Skeletal muscle tissue (tissue), 4 donors: ENCODE data around the gene SPEG. TPM values are rescaled to one million over a fixed set of nuclear protein-coding genes. Genes with fewer than 3 reads are reported as not detected.

Experiments used
- H3K27ac ChIP-seq: one replicate; pipeline ENCODE4 v1.7.0; 2013; ENCODE audit warnings: mild to moderate bottlenecking, low read depth, low read length, inconsistent platforms
- H3K27me3 ChIP-seq, 3 donors: one replicate each; pipeline ENCODE4 v1.7.0; 2013; ENCODE audit warnings: low read length in 3 of 3; ENCODE audit not compliant: control insufficient read depth in 3 of 3, insufficient read depth in 3 of 3
- H3K36me3 ChIP-seq, 3 donors: one replicate each; pipeline ENCODE4 v1.7.0; 2013; ENCODE audit warnings: low read length in 3 of 3; ENCODE audit not compliant: control insufficient read depth in 3 of 3, insufficient read depth in 3 of 3
- H3K4me1 ChIP-seq, 3 donors: one replicate each; pipeline ENCODE4 v1.7.0; 2013; ENCODE audit warnings: low read length in 3 of 3, mild to moderate bottlenecking in 3 of 3; ENCODE audit not compliant: control insufficient read depth in 3 of 3, insufficient read depth in 3 of 3
- H3K4me3 ChIP-seq, 3 donors: one replicate each; pipeline ENCODE4 v1.7.0; 2013; ENCODE audit warnings: low read length in 3 of 3
- H3K9ac ChIP-seq, 3 donors: one replicate each; pipeline ENCODE4 v1.7.0; 2013; ENCODE audit warnings: low read length in 3 of 3, mild to moderate bottlenecking in 3 of 3, moderate library complexity in 2 of 3, low read depth in 1 of 3
- H3K9me3 ChIP-seq, 3 donors: one replicate each; pipeline ENCODE4 v1.7.0; 2013; ENCODE audit warnings: low read length in 3 of 3; ENCODE audit not compliant: control insufficient read depth in 3 of 3
- total RNA-seq: library from RNA; depleted of rRNA; stranded (reverse); fragments of >200 nt; gene quantifications from one replicate; pipeline ENCODE4 v1.2.3, GENCODE V29; 2014
- donor health status: Osteomylitis.

The SPEG gene
- total RNA-seq, 1 donor from 2014 or later = 95.5 TPM

DNA sequence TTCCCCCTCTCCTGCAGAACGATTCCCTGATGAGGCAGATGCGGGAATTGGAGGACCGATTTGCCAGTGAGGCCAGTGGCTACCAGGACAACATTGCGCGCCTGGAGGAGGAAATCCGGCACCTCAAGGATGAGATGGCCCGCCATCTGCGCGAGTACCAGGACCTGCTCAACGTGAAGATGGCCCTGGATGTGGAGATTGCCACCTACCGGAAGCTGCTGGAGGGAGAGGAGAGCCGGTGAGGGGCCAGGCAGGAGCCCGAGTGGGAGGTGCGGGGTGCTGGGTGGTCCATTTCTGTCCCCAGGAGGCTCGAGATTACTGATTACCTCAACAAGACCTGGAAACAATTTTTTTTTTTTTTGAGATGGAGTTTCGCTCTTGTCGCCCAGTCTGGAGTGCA is 13.3 kb upstream of the SPEG start:
- H3K27me3 ChIP-seq = peaks cover 0 to 8% (median 0%) of the 10 kb centered on the region in 3 donors
- H3K4me3 ChIP-seq = peak overlapping the region; percentile 81 to 93 (median 90)
- H3K9me3 ChIP-seq = no peaks in the 10 kb centered on the region
- peaks cover 30 to 79% (median 66%) of the 10 kb centered on the region in 3 donors for H3K4me1 ChIP-seq
- H3K36me3 ChIP-seq = peaks cover 46 to 69% (median 61%) of the 10 kb centered on the region in 3 donors
- peak overlapping the region; percentile 66 to 99 (median 98) for H3K9ac ChIP-seq
- peak overlapping the region; percentile 99 for H3K27ac ChIP-seq

DNA sequence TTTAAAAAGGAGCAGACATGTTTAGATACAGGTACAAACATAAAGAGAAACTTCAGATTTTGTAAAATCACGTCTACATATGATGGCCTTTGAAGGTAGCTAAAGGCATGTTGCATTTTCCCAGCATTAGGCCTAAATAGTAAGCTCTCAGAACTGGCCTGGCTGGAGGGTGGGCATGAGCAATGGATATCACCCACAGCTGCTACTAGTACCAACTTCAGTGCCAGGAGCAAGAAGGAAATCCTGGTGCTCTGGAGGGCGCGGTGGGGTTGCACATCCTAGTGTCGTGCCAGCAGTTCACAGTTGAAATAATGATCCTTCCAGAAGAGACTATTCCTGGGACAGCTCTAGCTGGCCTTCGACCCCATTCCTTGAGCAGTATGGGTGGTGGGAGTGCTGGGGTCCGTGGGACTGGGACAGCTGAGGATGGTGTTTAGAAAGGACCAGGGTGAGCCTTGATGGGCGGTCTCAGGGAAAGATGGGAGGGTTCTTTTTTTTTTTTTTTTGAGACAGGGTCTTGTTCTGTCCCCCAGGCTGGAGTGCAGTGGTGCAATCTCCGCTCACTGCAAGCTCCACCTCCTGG is 11.6 kb upstream of the SPEG start:
- peak overlapping the region; percentile 58 for H3K27ac ChIP-seq
- no peaks in the 10 kb centered on the region for H3K9me3 ChIP-seq
- H3K4me1 ChIP-seq = peaks cover 25 to 68% (median 52%) of the 10 kb centered on the region in 3 donors
- H3K9ac ChIP-seq = peak overlapping the region; percentile 54 to 72 (median 64)
- H3K4me3 ChIP-seq = peak overlapping the region; percentile 45 to 68 (median 55)
- H3K27me3 ChIP-seq = peaks cover 0 to 8% (median 0%) of the 10 kb centered on the region in 3 donors
- peaks cover 54 to 70% (median 65%) of the 10 kb centered on the region in 3 donors for H3K36me3 ChIP-seq

DNA sequence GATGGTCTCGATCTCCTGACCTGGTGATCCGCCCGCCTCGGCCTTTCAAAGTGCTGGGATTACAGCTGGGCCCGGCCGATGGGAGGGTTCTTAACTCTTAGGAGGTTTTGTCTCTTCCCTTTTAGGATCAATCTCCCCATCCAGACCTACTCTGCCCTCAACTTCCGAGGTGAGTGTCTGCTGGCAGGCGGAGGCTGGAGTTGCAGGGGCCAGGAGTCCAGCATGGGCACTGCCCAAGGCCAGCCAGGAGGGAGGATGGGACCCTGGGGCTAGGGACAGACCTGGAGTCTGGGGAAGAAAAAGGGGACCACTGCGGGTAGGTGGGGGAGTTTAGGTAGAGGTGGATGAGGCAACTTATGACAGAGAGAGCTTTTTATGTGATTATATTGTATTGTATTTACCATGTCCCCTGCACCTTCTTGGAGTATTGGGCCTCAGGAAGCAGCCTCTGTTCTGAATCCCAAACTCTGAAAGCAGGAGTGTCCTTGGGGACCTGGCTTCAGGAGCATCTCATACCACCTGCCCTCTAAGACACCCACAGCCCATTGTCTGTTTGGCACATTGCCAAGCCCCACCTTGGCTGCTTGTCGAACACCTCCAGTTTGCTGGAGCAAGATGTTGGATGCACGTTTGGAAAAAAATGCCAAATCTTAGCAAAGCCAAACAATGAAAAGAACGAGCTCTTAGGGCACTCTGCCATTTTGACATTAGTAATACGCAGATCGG is 10.8 kb upstream of the SPEG start:
- Histone ChIP-seq H3K4me3 (peak overlapping the region in 2 of 3 donors; percentile 10 to 45), H3K27me3 (peaks cover 0 to 8% (median 0%) of the 10 kb centered on the region in 3 donors), H3K36me3 (peaks cover 54 to 67% (median 63%) of the 10 kb centered on the region in 3 donors), H3K4me1 (peaks cover 25 to 65% (median 50%) of the 10 kb centered on the region in 3 donors), H3K27ac (peak overlapping the region; percentile 58), H3K9ac (peak overlapping the region in 1 of 3 donors; percentile 64), H3K9me3 (no peaks in the 10 kb centered on the region)

DNA sequence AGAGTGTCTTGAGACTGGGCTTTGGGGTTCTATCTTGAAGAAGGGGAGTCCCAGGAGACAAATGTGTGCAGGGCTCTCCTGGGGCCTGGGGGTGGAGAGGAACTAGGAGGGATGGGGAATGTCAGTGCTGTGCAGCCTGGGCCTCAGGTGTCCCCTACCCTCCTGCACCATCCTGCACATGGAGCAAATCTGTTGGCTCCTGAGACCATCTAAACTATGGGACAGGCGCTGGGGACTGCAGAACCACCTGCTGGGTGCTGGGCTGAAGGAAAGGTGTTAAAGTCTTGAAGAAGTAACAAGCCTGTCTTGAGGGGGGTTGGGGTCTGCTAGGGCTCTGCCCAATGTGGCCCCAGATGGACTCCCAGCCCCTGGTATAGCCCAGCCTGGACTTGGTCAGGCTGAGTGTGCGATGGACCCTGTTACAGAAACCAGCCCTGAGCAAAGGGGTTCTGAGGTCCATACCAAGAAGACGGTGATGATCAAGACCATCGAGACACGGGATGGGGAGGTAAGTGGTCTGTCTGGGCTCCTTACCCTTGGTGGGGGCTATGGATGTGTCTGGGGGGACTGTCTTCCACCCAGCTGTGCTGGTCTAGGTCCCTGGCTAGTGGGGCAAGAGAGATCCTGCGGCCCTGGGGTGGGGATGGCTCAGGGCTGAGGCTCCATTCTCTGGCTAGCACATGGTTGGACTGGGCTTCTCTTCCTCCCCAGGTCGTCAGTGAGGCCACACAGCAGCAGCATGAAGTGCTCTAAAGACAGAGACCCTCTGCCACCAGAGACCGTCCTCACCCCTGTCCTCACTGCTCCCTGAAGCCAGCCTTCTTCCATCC is 9.2 kb upstream of the SPEG start:
- no peaks in the 10 kb centered on the region for H3K27me3 ChIP-seq
- H3K4me3 ChIP-seq = peak overlapping the region in 1 of 3 donors; percentile 19
- peak overlapping the region in 2 of 3 donors; percentile 27 to 60 for H3K9ac ChIP-seq
- peak overlapping the region; percentile 49 for H3K27ac ChIP-seq
- no peaks in the 10 kb centered on the region for H3K9me3 ChIP-seq
- peaks cover 28 to 61% (median 52%) of the 10 kb centered on the region in 3 donors for H3K4me1 ChIP-seq
- peaks cover 48 to 54% (median 48%) of the 10 kb centered on the region in 3 donors for H3K36me3 ChIP-seq

DNA sequence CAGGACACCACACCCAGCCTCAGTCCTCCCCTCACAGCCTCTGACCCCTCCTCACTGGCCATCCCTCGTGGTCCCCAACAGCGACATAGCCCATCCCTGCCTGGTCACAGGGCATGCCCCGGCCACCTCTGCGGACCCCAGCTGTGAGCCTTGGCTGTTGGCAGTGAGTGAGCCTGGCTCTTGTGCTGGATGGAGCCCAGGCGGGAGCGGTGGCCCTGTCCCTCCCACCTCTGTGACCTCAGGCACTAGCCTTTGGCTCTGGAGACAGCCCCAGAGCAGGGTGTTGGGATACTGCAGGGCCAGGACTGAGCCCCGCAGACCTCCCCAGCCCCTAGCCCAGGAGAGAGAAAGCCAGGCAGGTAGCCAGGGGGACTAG is 8.6 kb upstream of the SPEG start:
- H3K27me3 ChIP-seq = no peaks in the 10 kb centered on the region
- no peaks in the 10 kb centered on the region for H3K9me3 ChIP-seq
- peak overlapping the region; percentile 49 for H3K27ac ChIP-seq
- no peak overlapping the region for H3K4me3 ChIP-seq
- peak overlapping the region in 1 of 3 donors; percentile 19 for H3K9ac ChIP-seq
- H3K4me1 ChIP-seq = peaks cover 25 to 58% (median 48%) of the 10 kb centered on the region in 3 donors
- H3K36me3 ChIP-seq = peaks cover 42 to 48% (median 42%) of the 10 kb centered on the region in 3 donors

DNA sequence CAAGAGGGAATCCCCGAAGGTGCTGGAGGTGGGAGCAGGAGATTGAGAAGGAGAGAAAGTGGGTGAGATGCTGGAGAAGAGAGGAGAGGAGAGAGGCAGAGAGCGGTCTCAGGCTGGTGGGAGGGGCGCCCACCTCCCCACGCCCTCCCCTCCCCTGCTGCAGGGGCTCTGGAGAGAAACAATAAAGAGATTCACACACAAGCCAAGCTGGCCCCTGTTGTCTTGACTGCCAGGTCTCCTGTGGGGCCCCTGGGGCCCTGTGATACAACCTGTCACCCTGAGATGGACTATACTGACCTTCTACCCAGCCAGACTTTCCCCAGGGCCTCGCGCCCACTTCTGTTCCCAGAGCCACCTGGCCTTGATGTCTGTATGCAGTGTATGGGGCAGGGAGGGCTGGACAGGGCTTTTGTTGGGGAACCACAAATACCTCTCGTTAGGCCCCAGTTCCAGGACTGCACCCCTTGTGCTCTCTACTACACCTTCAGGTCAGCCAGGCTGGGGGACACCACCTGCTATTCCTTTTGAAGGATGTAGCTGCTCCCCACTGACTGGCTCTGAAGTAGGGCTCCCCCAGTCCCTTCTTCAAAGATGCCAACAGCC is 8.0 kb upstream of the SPEG start:
- peak overlapping the region; percentile 49 for H3K27ac ChIP-seq
- H3K9me3 ChIP-seq = no peaks in the 10 kb centered on the region
- no peaks in the 10 kb centered on the region for H3K27me3 ChIP-seq
- H3K36me3 ChIP-seq = peaks cover 38 to 42% (median 38%) of the 10 kb centered on the region in 3 donors
- peaks cover 27 to 58% (median 45%) of the 10 kb centered on the region in 3 donors for H3K4me1 ChIP-seq
- no peak overlapping the region for H3K4me3 ChIP-seq
- H3K9ac ChIP-seq = peak overlapping the region in 1 of 3 donors; percentile 16

DNA sequence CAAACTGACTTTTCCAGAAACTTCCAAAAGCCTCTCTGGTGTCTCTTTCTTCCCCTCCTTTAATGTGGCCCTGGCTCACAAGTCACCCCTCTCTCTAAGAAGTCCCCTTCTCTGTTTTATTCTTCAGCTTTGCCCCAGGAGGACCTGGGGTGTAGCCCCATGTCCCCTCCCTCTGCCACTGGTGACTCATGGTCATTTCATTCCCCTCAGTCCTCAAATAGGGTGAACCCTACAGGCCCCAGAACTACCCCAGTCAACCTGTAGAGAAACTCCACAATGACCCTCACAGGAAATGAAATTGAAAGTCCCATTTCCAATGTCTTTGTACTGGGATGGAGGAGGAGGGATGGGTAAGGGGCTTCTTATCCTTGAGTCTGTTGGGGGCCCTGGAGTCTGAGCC is 6.2 kb upstream of the SPEG start:
- no peak overlapping the region for H3K9ac ChIP-seq
- H3K27me3 ChIP-seq = no peaks in the 10 kb centered on the region
- H3K27ac ChIP-seq = peak overlapping the region; percentile 81
- H3K36me3 ChIP-seq = peaks cover 29 to 31% (median 29%) of the 10 kb centered on the region in 3 donors
- H3K4me3 ChIP-seq = no peak overlapping the region
- H3K9me3 ChIP-seq = no peaks in the 10 kb centered on the region
- peaks cover 21 to 48% (median 30%) of the 10 kb centered on the region in 3 donors for H3K4me1 ChIP-seq

DNA sequence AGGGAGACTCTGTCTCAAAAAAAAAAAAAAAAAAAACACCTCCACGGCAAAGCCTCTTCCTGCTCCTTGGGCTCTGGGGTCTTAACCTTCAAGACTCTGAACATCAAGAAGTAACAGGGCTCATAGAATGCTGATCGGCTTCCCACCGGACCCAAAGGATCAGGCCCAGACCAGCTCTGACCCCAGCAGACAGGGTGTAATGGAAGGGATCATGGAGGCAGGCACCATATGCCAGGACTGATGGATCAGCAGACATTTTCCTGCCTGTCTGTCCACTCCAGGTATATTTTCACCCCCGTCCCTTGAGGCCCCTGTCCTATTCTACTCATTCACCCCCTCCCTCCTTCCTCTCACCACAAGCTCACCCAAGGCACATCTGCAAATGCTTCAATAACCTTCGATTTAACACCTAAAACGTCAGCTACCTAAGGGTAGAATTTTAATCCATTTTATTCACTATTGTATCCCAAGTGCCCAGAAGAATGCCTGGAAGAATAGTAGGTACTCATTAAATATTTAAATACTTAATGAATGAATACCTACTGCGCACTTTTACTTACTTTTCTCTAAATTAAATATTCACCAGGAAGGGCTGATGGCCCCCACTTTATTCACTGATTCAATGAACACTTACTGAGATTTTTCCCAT is 4.6 kb upstream of the SPEG start:
- Histone ChIP-seq H3K9me3 (no peaks in the 10 kb centered on the region), H3K27ac (peak overlapping the region; percentile 82), H3K36me3 (peaks cover 14 to 20% (median 17%) of the 10 kb centered on the region in 3 donors), H3K4me1 (peaks cover 26 to 44% (median 27%) of the 10 kb centered on the region in 3 donors), H3K9ac (peak overlapping the region in 1 of 3 donors; percentile 42), H3K27me3 (peaks cover 0 to 6% (median 0%) of the 10 kb centered on the region in 3 donors), H3K4me3 (no peak overlapping the region)
